GM19452 (cell line): Measurements from ENCODE around the gene C6orf58.
A peak's percentile ranks its signal among the peaks of the same experiment; 100 is the strongest.

ENCODE experiments used
- ATAC-seq: cut with Tn5 transposase; IDR thresholded peaks from one replicate; pipeline ENCODE4 v1.9.1; 2021; ENCODE audit not compliant: unreplicated experiment

Gene C6orf58

GRCh38 chr6:127576874-127577273, at the start of gene C6orf58:
Gene C6orf58, plus strand, starts transcription at chr6:127577174. Its CDS starts 12 bp downstream, at chr6:127577186.
- ATAC-seq = no peak

- no peak for ATAC-seq
Measured at GRCh38 chr6:127533011-127533410, 44.0 kb upstream of the C6orf58 start.

- ATAC-seq = no peak
Measured at GRCh38 chr6:127533736-127534135, 43.2 kb upstream of the C6orf58 start.

GRCh38 chr6:127538750-127539264, 38.2 kb upstream of the C6orf58 start:
- ATAC-seq = no peak

- ATAC-seq = no peak
Measured at GRCh38 chr6:127539272-127539671, 37.7 kb upstream of the C6orf58 start.

GRCh38 chr6:127547215-127547614, 29.8 kb upstream of the C6orf58 start:
- no peak for ATAC-seq

- ATAC-seq = no peak
Measured at GRCh38 chr6:127547904-127548649, 28.9 kb upstream of the C6orf58 start.

- no peak for ATAC-seq
Measured at GRCh38 chr6:127550403-127550802, 26.6 kb upstream of the C6orf58 start.

GRCh38 chr6:127554435-127555006, 22.5 kb upstream of the C6orf58 start:
- ATAC-seq = no peak

- no peak for ATAC-seq
Measured at GRCh38 chr6:127561660-127562059, 15.3 kb upstream of the C6orf58 start.

- no peak for ATAC-seq
Measured at GRCh38 chr6:127564761-127565160, 12.2 kb upstream of the C6orf58 start.

- no peak for ATAC-seq
Measured at GRCh38 chr6:127566119-127566518, 10.9 kb upstream of the C6orf58 start.

- no peak for ATAC-seq
Measured at GRCh38 chr6:127566651-127567050, 10.3 kb upstream of the C6orf58 start.

GRCh38 chr6:127567476-127567875, 9.5 kb upstream of the C6orf58 start:
- no peak for ATAC-seq

GRCh38 chr6:127570739-127571389, 6.1 kb upstream of the C6orf58 start:
- peak; percentile 88 for ATAC-seq

- ATAC-seq = no peak
Measured at GRCh38 chr6:127578900-127579299, 1.9 kb downstream of the C6orf58 start.

GRCh38 chr6:127581576-127581975, 4.6 kb downstream of the C6orf58 start:
- no peak for ATAC-seq

GRCh38 chr6:127582777-127583462, 5.9 kb downstream of the C6orf58 start:
- peak; percentile 63 for ATAC-seq

GRCh38 chr6:127585123-127585522, 8.1 kb downstream of the C6orf58 start:
- ATAC-seq = no peak

- no peak for ATAC-seq
Measured at GRCh38 chr6:127586372-127586771, 9.4 kb downstream of the C6orf58 start.

- no peak for ATAC-seq
Measured at GRCh38 chr6:127587875-127588274, 10.9 kb downstream of the C6orf58 start.
